HCT116 (cell line): Measurements from ENCODE around the gene GNG2. TPM values are rescaled to one million over a fixed set of nuclear protein-coding genes. Genes with fewer than 3 reads are reported as not detected.

Source experiments
- ATAC-seq: fragments of 200-7000 bp; cut with Tn5 transposase; 2 replicates; pipeline ENCODE4 v1.9.1; 2020; ENCODE audit warnings: mild to moderate bottlenecking, moderate library complexity
- BruUV-seq: library from RNA; stranded (reverse); fragments of 400-500 nt; replicated peaks from 2 replicates; lab custom pipeline; 2021; lab: Mats Ljungman, UMichigan
- CTCF ChIA-PET: fragments of 300-600 bp; sonication (Branson Sonifier 250); formaldehyde crosslinking; loops from one replicate; lab custom pipeline; 2021; ENCODE audit warnings: antibody characterized with exemption; lab: Charles Lee
- POLR2A ChIA-PET: fragments of 300-600, 350-600 bp; sonication (Branson Sonifier 250); formaldehyde crosslinking; loops from one replicate; lab custom pipeline; 2021; ENCODE audit warnings: antibody characterized with exemption; lab: Charles Lee
- RAD21 ChIA-PET, 2 experiments: fragments of 300-600 bp; sonication (Branson Sonifier 250); formaldehyde crosslinking; loops; one replicate each; lab custom pipeline; 2023; ENCODE audit warnings: low total read pairs in 2 of 2; ENCODE audit not compliant: uncharacterized antibody in 2 of 2, unreplicated experiment in 2 of 2, low non-redundant PET in 1 of 2; lab: Charles Lee
- DNase-seq: peaks from one replicate; pipeline ENCODE4 v3.0.0-alpha.2; 2010; ENCODE audit warnings: low read depth, low spot score
- H2AFZ ChIP-seq: fragments of 200-600 bp; shearing (Covaris generic), sonication (generic); 2 replicates; pipeline ENCODE4 v1.6.1; 2017; ENCODE audit warnings: low read depth, mixed run types, mixed read lengths, antibody characterized with exemption, low read length; ENCODE audit not compliant: poor library complexity, severe bottlenecking
- H3K27ac ChIP-seq: 2 replicates; pipeline ENCODE4 v1.5.1; 2012; ENCODE audit warnings: low read depth, low read length
- H3K27me3 ChIP-seq: fragments of 200-600 bp; sonication (generic); 2 replicates; pipeline ENCODE4 v1.6.1; 2016; ENCODE audit warnings: mixed run types, low read length, mixed read lengths; ENCODE audit not compliant: insufficient read depth
- H3K36me3 ChIP-seq, 2 experiments: fragments of 200-500 bp in 1 of 2; fragments of 200-600 bp in 1 of 2; sonication (Bioruptor generic) in 1 of 2; sonication (generic) in 1 of 2; 2 replicates each; pipeline versions ENCODE4 v1.5.1 to v1.6.1; 2014 to 2016; ENCODE audit warnings: low read length in 2 of 2, inconsistent platforms in 1 of 2, mixed read lengths in 1 of 2, mixed run types in 1 of 2; ENCODE audit not compliant: insufficient read depth in 2 of 2, control insufficient read depth in 1 of 2
- H3K4me1 ChIP-seq, 2 experiments: fragments of 200-600 bp in 1 of 2; sonication (generic) in 1 of 2; 2 replicates each; pipeline versions ENCODE4 v1.5.1 to v1.6.1; 2012 to 2017; ENCODE audit warnings: low read length in 2 of 2, inconsistent platforms in 1 of 2, mild to moderate bottlenecking in 1 of 2, mixed read lengths in 1 of 2, mixed run types in 1 of 2, moderate library complexity in 1 of 2; ENCODE audit not compliant: insufficient read depth in 2 of 2, control insufficient read depth in 1 of 2
- H3K4me2 ChIP-seq: fragments of 200-600 bp; sonication (generic); 2 replicates; pipeline ENCODE4 v1.6.1; 2017; ENCODE audit warnings: mixed run types, low read length, mixed read lengths
- H3K4me3 ChIP-seq, 2 experiments: fragments of 200-600 bp in 1 of 2; sonication (generic) in 1 of 2; replicated peaks in 1 of 2; 2 replicates each; pipeline ENCODE4 v1.5.1; 2011 to 2016; ENCODE audit warnings: low read length in 2 of 2, control low read depth in 1 of 2, low read depth in 1 of 2, mild to moderate bottlenecking in 1 of 2, mixed read lengths in 1 of 2, mixed run types in 1 of 2
- H3K79me2 ChIP-seq: fragments of 200-600 bp; sonication (generic); 2 replicates; pipeline ENCODE4 v1.6.1; 2017; ENCODE audit warnings: mild to moderate bottlenecking, mixed run types, low read length, moderate library complexity, mixed read lengths; ENCODE audit not compliant: insufficient read depth
- H3K9ac ChIP-seq: fragments of 200-600 bp; sonication (generic); 2 replicates; pipeline ENCODE4 v1.6.1; 2016; ENCODE audit warnings: low read length, mixed read lengths
- H3K9me2 ChIP-seq: fragments of 200-600 bp; sonication (generic), shearing (Covaris generic); 2 replicates; pipeline ENCODE4 v1.6.1; 2017; ENCODE audit warnings: mixed run types, mild to moderate bottlenecking, moderate library complexity; ENCODE audit not compliant: insufficient read depth
- H3K9me3 ChIP-seq, 2 experiments: fragments of 200-500 bp in 1 of 2; fragments of 200-600 bp in 1 of 2; sonication (Bioruptor generic) in 1 of 2; sonication (generic) in 1 of 2; 2 replicates each; pipeline ENCODE4 v1.6.1; 2014 to 2017; ENCODE audit warnings: low read length in 2 of 2, mixed read lengths in 2 of 2, inconsistent platforms in 1 of 2, low read depth in 1 of 2, mild to moderate bottlenecking in 1 of 2, mixed run types in 1 of 2, moderate library complexity in 1 of 2; ENCODE audit not compliant: control insufficient read depth in 1 of 2, insufficient read depth in 1 of 2
- H4K20me1 ChIP-seq: fragments of 200-600 bp; sonication (generic), shearing (Covaris generic); 2 replicates; pipeline ENCODE4 v1.6.1; 2017; ENCODE audit warnings: mixed run types, mild to moderate bottlenecking, moderate library complexity; ENCODE audit not compliant: insufficient read depth
- CTCF ChIP-seq, 3 experiments: fragments of 200-600 bp in 1 of 3; sonication (generic) in 1 of 3; IDR thresholded peaks in 2 of 3; conservative IDR thresholded peaks in 1 of 3; 2 replicates each; pipeline ENCODE4 v1.5.1; 2012 to 2017; ENCODE audit warnings: low read depth in 2 of 3, low read length in 2 of 3, antibody characterized with exemption in 1 of 3, borderline replicate concordance in 1 of 3, control low read depth in 1 of 3, mild to moderate bottlenecking in 1 of 3, mixed read lengths in 1 of 3, mixed run types in 1 of 3, moderate library complexity in 1 of 3; ENCODE audit not compliant: insufficient read depth in 1 of 3
- EZH2 ChIP-seq: fragments of 200-600 bp; sonication (generic); IDR thresholded peaks from 2 replicates; pipeline ENCODE4 v1.6.1; 2017; ENCODE audit warnings: antibody characterized with exemption, mixed run types
- EZH2phosphoT487 ChIP-seq: fragments of 200-600 bp; IDR thresholded peaks from 2 replicates; pipeline ENCODE4 v1.6.1; 2018; ENCODE audit warnings: antibody characterized with exemption, borderline replicate concordance
- FOSL1 ChIP-seq: IDR thresholded peaks from 2 replicates; pipeline ENCODE4 v1.6.1; 2012; ENCODE audit warnings: low read depth
- JUND ChIP-seq: IDR thresholded peaks from 2 replicates; pipeline ENCODE4 v1.6.1; 2012
- POLR2A ChIP-seq: IDR thresholded peaks from 2 replicates; pipeline ENCODE4 v1.7.0; 2011; ENCODE audit warnings: borderline replicate concordance; ENCODE audit not compliant: insufficient read depth, insufficient read length; ENCODE audit errors: extremely low read depth
- POLR2AphosphoS5 ChIP-seq: IDR thresholded peaks from 2 replicates; pipeline ENCODE4 v1.6.1; 2011; ENCODE audit warnings: mild to moderate bottlenecking, low read depth, low read length, moderate library complexity
- RAD21 ChIP-seq: IDR thresholded peaks from 2 replicates; pipeline ENCODE4 v1.6.1; 2012; ENCODE audit warnings: low read depth, mild to moderate bottlenecking
- REST ChIP-seq: IDR thresholded peaks from 2 replicates; pipeline ENCODE4 v1.6.1; 2012; ENCODE audit warnings: low read depth
- TCF7L2 ChIP-seq: IDR thresholded peaks from 2 replicates; pipeline ENCODE4 v1.7.0; 2011; ENCODE audit warnings: borderline replicate concordance, inconsistent platforms; ENCODE audit not compliant: insufficient read depth, insufficient read length; ENCODE audit errors: extremely low read depth
- YY1 ChIP-seq: IDR thresholded peaks from 2 replicates; pipeline ENCODE4 v1.6.1; 2011; ENCODE audit warnings: low read length, low read depth, moderate library complexity, mild to moderate bottlenecking; ENCODE audit not compliant: insufficient replicate concordance; ENCODE audit errors: extremely low read depth
- ZBTB33 ChIP-seq: IDR thresholded peaks from 2 replicates; pipeline ENCODE4 v1.6.1; 2011; ENCODE audit warnings: mild to moderate bottlenecking, low read length, moderate library complexity; ENCODE audit not compliant: insufficient replicate concordance; ENCODE audit errors: extremely low read depth
- ZFX ChIP-seq: fragments of 450-650 bp; IDR thresholded peaks from 2 replicates; pipeline ENCODE4 v1.6.1; 2017
- ZNF274 ChIP-seq: fragments of 200-500 bp; sonication (Bioruptor generic); IDR thresholded peaks from 2 replicates; pipeline ENCODE4 v1.6.1; 2014; ENCODE audit warnings: mild to moderate bottlenecking, low read depth, low read length, inconsistent platforms
- intact Hi-C: fragments of 100-400 bp; cut with micrococcal nuclease; formaldehyde crosslinking; loops from 2 replicates; pipeline ENCODE4 v1.10.0; 2022
- total RNA-seq: library from RNA; stranded (reverse); gene quantifications from one replicate; pipeline ENCODE4 v1.2.1, GENCODE V29; 2021; ENCODE audit not compliant: unreplicated experiment

The GNG2 gene
- total RNA-seq, 1 experiment from 2014 or later, result 0.74 TPM

GRCh38 chr14:51908086-51908485 is 47.7 kb downstream of the GNG2 start:
- CTCF ChIA-PET, result no interaction called here

More at GRCh38 chr14:51908086-51908485, 47.7 kb downstream of the GNG2 start:
- no peaks in the 10 kb centered on the region for H3K9me2 ChIP-seq
- no peaks in the 10 kb centered on the region for H3K79me2 ChIP-seq
- H2AFZ ChIP-seq, result no peak overlapping the region
- DNase-seq, result no peak
- BruUV-seq, result no TSS peak
- no peak overlapping the region for H3K4me2 ChIP-seq
- no peak overlapping the region for H3K4me3 ChIP-seq
- H3K27ac ChIP-seq, result no peak overlapping the region
- H3K9ac ChIP-seq, result no peak overlapping the region
- RAD21 ChIA-PET, result no interaction called here
- TF ChIP-seq POLR2A, result no peak
- no peak for TF ChIP-seq CTCF (IDR thresholded peaks at IDR 0.05 in 2 of 3, conservative IDR thresholded peaks at IDR 0.05 in 1 of 3; ENCODE audit: borderline replicate concordance in 1 of 3, insufficient read depth in 1 of 3, low read depth in 2 of 3, low read length in 2 of 3)
- no peak for TF ChIP-seq TCF7L2
- TF ChIP-seq YY1, result no peak
- no peak for TF ChIP-seq FOSL1
- TF ChIP-seq REST, result no peak
- TF ChIP-seq ZFX, result no peak
- TF ChIP-seq EZH2, result no peak
- no peak for TF ChIP-seq ZBTB33
- TF ChIP-seq ZNF274, result no peak
- TF ChIP-seq EZH2phosphoT487, result no peak
- TF ChIP-seq RAD21, result no peak
- TF ChIP-seq JUND, result no peak
- no peak for TF ChIP-seq POLR2AphosphoS5
- POLR2A ChIA-PET, result no interaction called here
- H4K20me1 ChIP-seq, result no peaks in the 10 kb centered on the region
- H3K4me1 ChIP-seq, result peaks cover 0 to 6% of the 10 kb centered on the region in 2 experiments; a peak in 1 of 4 replicates
- no peaks in the 10 kb centered on the region for H3K27me3 ChIP-seq
- intact Hi-C loops, result no loop called here
- ATAC-seq, result no peak
- no peaks in the 10 kb centered on the region for H3K9me3 ChIP-seq
- no peaks in the 10 kb centered on the region for H3K36me3 ChIP-seq
